MM.1S (cell line): ENCODE measurements around the gene RBM28.

Experiments
- EZH2 ChIP-seq: fragments of 300-600 bp; sonication (generic); optimal IDR thresholded peaks from 2 replicates; pipeline ENCODE3; 2017; ENCODE audit warnings: low read depth, mild to moderate bottlenecking, antibody characterized with exemption, low read length, mixed read lengths
- TF ChIP-seq, protein P1 (sequence below): fragments of 300-600 bp; sonication (generic); IDR thresholded peaks from 2 replicates; pipeline ENCODE4 v1.5.1; 2016; ENCODE audit warnings: antibody characterized with exemption, low read length, mixed read lengths

DNA sequence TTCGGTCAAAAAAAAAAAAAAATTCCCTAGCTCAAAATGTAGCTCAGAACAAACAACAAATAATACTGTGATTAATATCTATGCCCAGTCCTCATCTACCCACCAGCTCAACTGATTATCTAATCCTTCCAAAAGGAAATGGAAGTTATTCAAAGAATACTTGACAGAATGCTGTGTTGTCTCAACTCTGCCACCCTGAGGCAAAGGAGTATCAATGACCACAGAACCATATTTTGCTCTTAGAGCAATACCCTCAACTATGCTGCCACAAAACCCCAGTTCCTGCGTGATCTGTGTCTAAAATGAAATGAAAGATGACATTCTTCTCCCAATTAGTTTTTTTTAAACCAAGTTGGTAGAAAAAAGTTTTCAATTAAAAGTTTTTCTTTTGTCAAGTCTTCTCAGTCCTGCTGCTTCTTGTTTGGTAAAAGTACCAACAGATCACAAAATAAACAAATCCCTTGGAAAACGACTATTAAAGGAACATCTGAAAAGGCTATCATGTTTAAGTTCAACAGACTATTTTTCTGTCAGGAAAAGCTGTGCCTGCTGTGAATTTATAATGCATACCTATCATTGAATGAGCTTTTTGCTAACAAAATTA lies 21.6 kb downstream of the RBM28 start:
- TF ChIP-seq, protein P1, sequence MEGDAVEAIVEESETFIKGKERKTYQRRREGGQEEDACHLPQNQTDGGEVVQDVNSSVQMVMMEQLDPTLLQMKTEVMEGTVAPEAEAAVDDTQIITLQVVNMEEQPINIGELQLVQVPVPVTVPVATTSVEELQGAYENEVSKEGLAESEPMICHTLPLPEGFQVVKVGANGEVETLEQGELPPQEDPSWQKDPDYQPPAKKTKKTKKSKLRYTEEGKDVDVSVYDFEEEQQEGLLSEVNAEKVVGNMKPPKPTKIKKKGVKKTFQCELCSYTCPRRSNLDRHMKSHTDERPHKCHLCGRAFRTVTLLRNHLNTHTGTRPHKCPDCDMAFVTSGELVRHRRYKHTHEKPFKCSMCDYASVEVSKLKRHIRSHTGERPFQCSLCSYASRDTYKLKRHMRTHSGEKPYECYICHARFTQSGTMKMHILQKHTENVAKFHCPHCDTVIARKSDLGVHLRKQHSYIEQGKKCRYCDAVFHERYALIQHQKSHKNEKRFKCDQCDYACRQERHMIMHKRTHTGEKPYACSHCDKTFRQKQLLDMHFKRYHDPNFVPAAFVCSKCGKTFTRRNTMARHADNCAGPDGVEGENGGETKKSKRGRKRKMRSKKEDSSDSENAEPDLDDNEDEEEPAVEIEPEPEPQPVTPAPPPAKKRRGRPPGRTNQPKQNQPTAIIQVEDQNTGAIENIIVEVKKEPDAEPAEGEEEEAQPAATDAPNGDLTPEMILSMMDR, result peak; percentile 52
- no peak for TF ChIP-seq EZH2
